GM23338 (cell line): ENCODE results near the gene ADGB. TPM values are rescaled to one million over a fixed set of nuclear protein-coding genes. Genes with fewer than 3 reads are reported as not detected.

Experiments used
- ATAC-seq: fragments of 200-7000 bp; cut with Tn5 transposase; 3 replicates; pipeline ENCODE4 v1.9.1; 2020
- DNase-seq: peaks from one replicate; pipeline ENCODE4 v3.0.0-alpha.2; 2015; ENCODE audit warnings: low spot score
- H2AFZ ChIP-seq: fragments of 200-600 bp; sonication (generic); 2 replicates; pipeline ENCODE4 v1.8.0; 2016; ENCODE audit warnings: antibody characterized with exemption, mild to moderate bottlenecking, moderate library complexity
- H3F3A ChIP-seq: fragments of 200-600 bp; sonication (generic); replicated peaks from 2 replicates; pipeline ENCODE4 v1.8.0; 2017; ENCODE audit warnings: antibody characterized with exemption, mixed run types, low read depth
- H3K27ac ChIP-seq: fragments of 200-600 bp; sonication (generic); 2 replicates; pipeline ENCODE4 v1.6.1; 2016; ENCODE audit warnings: low read depth
- H3K27me3 ChIP-seq: fragments of 200-600 bp; sonication (generic); 2 replicates; pipeline ENCODE4 v1.8.0; 2016; ENCODE audit warnings: mild to moderate bottlenecking, mixed run types, moderate library complexity; ENCODE audit not compliant: insufficient read depth
- H3K36me3 ChIP-seq: fragments of 200-600 bp; sonication (generic); 2 replicates; pipeline ENCODE4 v1.8.0; 2016; ENCODE audit warnings: mild to moderate bottlenecking; ENCODE audit not compliant: insufficient read depth
- H3K4me1 ChIP-seq: fragments of 200-600 bp; sonication (generic); 2 replicates; pipeline ENCODE4 v1.8.0; 2016; ENCODE audit warnings: mild to moderate bottlenecking, moderate library complexity; ENCODE audit not compliant: insufficient read depth
- H3K4me2 ChIP-seq: fragments of 200-600 bp; sonication (generic); 2 replicates; pipeline ENCODE4 v1.7.1; 2017; ENCODE audit warnings: mixed run types
- H3K4me3 ChIP-seq: fragments of 200-600 bp; sonication (generic); 2 replicates; pipeline ENCODE4 v1.6.1; 2016; ENCODE audit warnings: mixed run types
- H3K79me2 ChIP-seq: fragments of 200-600 bp; sonication (generic); replicated peaks from 2 replicates; pipeline ENCODE4 v1.8.0; 2017; ENCODE audit warnings: mild to moderate bottlenecking; ENCODE audit not compliant: insufficient read depth
- H3K9me2 ChIP-seq: fragments of 200-600 bp; sonication (generic); 2 replicates; pipeline ENCODE4 v1.8.0; 2017; ENCODE audit not compliant: insufficient read depth
- H4K20me1 ChIP-seq: fragments of 200-600 bp; sonication (generic); replicated peaks from 2 replicates; pipeline ENCODE4 v1.8.0; 2017; ENCODE audit warnings: mild to moderate bottlenecking; ENCODE audit not compliant: insufficient read depth
- H3K27ac Mint-ChIP-seq: 2 replicates; pipeline ENCODE4 v1.8.0; 2020; ENCODE audit warnings: inconsistent platforms, mild to moderate bottlenecking, moderate library complexity, mixed read lengths
- H3K27me3 Mint-ChIP-seq: 3 replicates; pipeline ENCODE4 v1.8.0; 2022; ENCODE audit warnings: low read depth, mild to moderate bottlenecking, moderate library complexity, mixed read lengths, inconsistent platforms; ENCODE audit not compliant: insufficient read depth, poor library complexity
- H3K36me3 Mint-ChIP-seq: 3 replicates; pipeline ENCODE4 v1.8.0; 2021; ENCODE audit warnings: low read depth, mild to moderate bottlenecking, inconsistent platforms, moderate library complexity, mixed read lengths
- H3K4me1 Mint-ChIP-seq: 3 replicates; pipeline ENCODE4 v1.8.0; 2020; ENCODE audit warnings: mild to moderate bottlenecking, inconsistent platforms, mixed read lengths
- H3K4me3 Mint-ChIP-seq: 3 replicates; pipeline ENCODE4 v1.8.0; 2021; ENCODE audit warnings: moderate library complexity, mild to moderate bottlenecking, inconsistent platforms, mixed read lengths
- H3K9me3 Mint-ChIP-seq: 3 replicates; pipeline ENCODE4 v1.8.0; 2020; ENCODE audit warnings: moderate library complexity, mild to moderate bottlenecking, inconsistent platforms, mixed read lengths
- EZH2 ChIP-seq: fragments of 200-600 bp; sonication (generic); IDR thresholded peaks from one replicate; pipeline ENCODE4 v1.8.0; 2017; ENCODE audit warnings: antibody characterized with exemption, mild to moderate bottlenecking, low read depth; ENCODE audit not compliant: unreplicated experiment
- JUNB ChIP-seq: IDR thresholded peaks from one replicate; pipeline ENCODE4 v1.6.1; 2016; ENCODE audit warnings: antibody characterized with exemption; ENCODE audit not compliant: unreplicated experiment
- STAT1 ChIP-seq: IDR thresholded peaks from one replicate; pipeline ENCODE4 v1.6.1; 2016; ENCODE audit warnings: antibody characterized with exemption; ENCODE audit not compliant: unreplicated experiment
- polyA plus RNA-seq: library from polyadenylated mRNA; unstranded; fragments of >200 nt; fragmentation: Nextera tagmentation; extraction: Ambion mirVana; gene quantifications from 2 replicates; pipeline ENCODE4 v1.2.1, GENCODE V29; 2016
- total RNA-seq: library from RNA; depleted of rRNA; stranded (reverse); fragments of >200 nt; shearing (Covaris generic); gene quantifications from 2 replicates; pipeline ENCODE4 v1.2.3, GENCODE V29; 2014
- TF ChIP-seq, protein P1 (sequence below): fragments of 250-450 bp; sonication (Bioruptor Pico); IDR thresholded peaks from 2 replicates; pipeline ENCODE4 v1.5.0; 2020; ENCODE audit warnings: mild to moderate bottlenecking, moderate library complexity
- TF ChIP-seq, protein P2 (sequence below), 2 experiments: fragments of 200-600 bp in 1 of 2; sonication (generic) in 1 of 2; conservative IDR thresholded peaks; 2 replicates each; pipeline versions ENCODE4 v1.5.1 to v1.6.1; 2016 to 2017; ENCODE audit warnings: antibody characterized with exemption in 2 of 2, low read depth in 2 of 2, mild to moderate bottlenecking in 2 of 2, moderate library complexity in 1 of 2

The ADGB gene
- total and polyA plus RNA-seq, 2 experiments from 2014 or later, result not detected

DNA sequence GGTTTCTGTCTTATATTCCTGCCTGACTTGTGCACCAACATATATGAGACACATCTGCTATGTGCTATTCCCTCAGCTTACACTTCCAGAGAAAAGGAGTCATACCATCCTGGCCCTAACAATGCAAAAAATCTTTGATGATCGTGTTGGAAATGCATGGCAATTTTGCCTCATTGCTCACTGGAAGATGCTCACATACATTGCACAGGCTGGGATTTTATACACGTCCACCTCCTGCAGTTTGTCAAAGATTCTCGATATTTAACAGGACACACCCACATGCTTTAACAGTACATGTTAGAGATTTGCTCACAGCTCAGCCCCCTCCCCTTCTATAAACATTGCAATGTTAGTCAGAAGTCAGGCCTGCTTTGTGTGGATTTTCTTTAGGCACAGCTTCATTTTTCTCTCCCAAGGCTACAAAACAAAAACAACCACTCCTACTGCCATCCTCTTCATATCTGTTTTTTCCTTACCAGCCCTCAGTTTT lies 66.1 kb downstream of the ADGB start (continued):
- TF ChIP-seq, protein P1, sequence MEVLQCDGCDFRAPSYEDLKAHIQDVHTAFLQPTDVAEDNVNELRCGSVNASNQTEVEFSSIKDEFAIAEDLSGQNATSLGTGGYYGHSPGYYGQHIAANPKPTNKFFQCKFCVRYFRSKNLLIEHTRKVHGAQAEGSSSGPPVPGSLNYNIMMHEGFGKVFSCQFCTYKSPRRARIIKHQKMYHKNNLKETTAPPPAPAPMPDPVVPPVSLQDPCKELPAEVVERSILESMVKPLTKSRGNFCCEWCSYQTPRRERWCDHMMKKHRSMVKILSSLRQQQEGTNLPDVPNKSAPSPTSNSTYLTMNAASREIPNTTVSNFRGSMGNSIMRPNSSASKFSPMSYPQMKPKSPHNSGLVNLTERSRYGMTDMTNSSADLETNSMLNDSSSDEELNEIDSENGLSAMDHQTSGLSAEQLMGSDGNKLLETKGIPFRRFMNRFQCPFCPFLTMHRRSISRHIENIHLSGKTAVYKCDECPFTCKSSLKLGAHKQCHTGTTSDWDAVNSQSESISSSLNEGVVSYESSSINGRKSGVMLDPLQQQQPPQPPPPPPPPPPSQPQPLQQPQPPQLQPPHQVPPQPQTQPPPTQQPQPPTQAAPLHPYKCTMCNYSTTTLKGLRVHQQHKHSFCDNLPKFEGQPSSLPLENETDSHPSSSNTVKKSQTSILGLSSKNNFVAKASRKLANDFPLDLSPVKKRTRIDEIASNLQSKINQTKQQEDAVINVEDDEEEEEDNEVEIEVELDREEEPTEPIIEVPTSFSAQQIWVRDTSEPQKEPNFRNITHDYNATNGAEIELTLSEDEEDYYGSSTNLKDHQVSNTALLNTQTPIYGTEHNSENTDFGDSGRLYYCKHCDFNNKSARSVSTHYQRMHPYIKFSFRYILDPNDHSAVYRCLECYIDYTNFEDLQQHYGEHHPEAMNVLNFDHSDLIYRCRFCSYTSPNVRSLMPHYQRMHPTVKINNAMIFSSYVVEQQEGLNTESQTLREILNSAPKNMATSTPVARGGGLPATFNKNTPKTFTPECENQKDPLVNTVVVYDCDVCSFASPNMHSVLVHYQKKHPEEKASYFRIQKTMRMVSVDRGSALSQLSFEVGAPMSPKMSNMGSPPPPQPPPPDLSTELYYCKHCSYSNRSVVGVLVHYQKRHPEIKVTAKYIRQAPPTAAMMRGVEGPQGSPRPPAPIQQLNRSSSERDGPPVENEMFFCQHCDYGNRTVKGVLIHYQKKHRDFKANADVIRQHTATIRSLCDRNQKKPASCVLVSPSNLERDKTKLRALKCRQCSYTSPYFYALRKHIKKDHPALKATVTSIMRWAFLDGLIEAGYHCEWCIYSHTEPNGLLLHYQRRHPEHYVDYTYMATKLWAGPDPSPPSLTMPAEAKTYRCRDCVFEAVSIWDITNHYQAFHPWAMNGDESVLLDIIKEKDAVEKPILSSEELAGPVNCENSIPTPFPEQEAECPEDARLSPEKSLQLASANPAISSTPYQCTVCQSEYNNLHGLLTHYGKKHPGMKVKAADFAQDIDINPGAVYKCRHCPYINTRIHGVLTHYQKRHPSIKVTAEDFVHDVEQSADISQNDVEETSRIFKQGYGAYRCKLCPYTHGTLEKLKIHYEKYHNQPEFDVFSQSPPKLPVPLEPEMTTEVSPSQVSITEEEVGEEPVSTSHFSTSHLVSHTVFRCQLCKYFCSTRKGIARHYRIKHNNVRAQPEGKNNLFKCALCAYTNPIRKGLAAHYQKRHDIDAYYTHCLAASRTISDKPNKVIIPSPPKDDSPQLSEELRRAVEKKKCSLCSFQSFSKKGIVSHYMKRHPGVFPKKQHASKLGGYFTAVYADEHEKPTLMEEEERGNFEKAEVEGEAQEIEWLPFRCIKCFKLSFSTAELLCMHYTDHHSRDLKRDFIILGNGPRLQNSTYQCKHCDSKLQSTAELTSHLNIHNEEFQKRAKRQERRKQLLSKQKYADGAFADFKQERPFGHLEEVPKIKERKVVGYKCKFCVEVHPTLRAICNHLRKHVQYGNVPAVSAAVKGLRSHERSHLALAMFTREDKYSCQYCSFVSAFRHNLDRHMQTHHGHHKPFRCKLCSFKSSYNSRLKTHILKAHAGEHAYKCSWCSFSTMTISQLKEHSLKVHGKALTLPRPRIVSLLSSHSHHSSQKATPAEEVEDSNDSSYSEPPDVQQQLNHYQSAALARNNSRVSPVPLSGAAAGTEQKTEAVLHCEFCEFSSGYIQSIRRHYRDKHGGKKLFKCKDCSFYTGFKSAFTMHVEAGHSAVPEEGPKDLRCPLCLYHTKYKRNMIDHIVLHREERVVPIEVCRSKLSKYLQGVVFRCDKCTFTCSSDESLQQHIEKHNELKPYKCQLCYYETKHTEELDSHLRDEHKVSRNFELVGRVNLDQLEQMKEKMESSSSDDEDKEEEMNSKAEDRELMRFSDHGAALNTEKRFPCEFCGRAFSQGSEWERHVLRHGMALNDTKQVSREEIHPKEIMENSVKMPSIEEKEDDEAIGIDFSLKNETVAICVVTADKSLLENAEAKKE, result no peak
- TF ChIP-seq JUNB (no peak), EZH2 (no peak)

DNA sequence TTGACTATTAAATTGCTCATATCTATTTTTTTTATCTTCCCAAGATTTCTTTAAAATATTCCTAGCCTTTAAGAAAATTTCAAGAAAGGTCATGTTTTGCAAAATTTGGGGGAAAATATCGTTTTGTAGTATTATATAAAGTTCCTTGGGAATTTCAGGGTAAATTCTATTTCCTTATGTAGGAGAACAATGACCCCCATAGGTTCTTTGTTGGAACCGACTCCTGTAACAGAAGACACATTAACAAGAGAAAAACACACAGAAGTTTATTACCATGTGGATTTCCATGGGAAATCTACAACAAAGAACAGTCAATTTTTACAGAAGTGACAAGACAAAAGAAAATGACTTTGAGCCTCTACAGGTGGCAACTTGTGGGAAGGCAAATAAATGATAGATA lies 68.1 kb downstream of the ADGB start:
- no peaks in the 10 kb centered on the region for H3F3A ChIP-seq
- Mint-ChIP-seq H3K36me3 (no peaks in the 10 kb centered on the region), H3K27ac (no peak overlapping the region), H3K9me3 (peaks cover 3% of the 10 kb centered on the region; the same call in 1 of the 3 replicates), H3K4me1 (peaks cover 6% of the 10 kb centered on the region), H3K27me3 (no peaks in the 10 kb centered on the region), H3K4me3 (no peak overlapping the region)
- no peaks in the 10 kb centered on the region for H3K9me2 ChIP-seq
- DNase-seq (peak; percentile 14), ATAC-seq (peak; percentile 42)
- H3K4me1 ChIP-seq, result 0 out of 2 replicates have a peak, but pooled peaks cover 9% of the 10 kb centered on the region
- H3K36me3 ChIP-seq, result no peaks in the 10 kb centered on the region
- no peak overlapping the region for H3K4me3 ChIP-seq
- H4K20me1 ChIP-seq, result no peaks in the 10 kb centered on the region
- TF ChIP-seq STAT1, result no peak
- TF ChIP-seq, protein P2, sequence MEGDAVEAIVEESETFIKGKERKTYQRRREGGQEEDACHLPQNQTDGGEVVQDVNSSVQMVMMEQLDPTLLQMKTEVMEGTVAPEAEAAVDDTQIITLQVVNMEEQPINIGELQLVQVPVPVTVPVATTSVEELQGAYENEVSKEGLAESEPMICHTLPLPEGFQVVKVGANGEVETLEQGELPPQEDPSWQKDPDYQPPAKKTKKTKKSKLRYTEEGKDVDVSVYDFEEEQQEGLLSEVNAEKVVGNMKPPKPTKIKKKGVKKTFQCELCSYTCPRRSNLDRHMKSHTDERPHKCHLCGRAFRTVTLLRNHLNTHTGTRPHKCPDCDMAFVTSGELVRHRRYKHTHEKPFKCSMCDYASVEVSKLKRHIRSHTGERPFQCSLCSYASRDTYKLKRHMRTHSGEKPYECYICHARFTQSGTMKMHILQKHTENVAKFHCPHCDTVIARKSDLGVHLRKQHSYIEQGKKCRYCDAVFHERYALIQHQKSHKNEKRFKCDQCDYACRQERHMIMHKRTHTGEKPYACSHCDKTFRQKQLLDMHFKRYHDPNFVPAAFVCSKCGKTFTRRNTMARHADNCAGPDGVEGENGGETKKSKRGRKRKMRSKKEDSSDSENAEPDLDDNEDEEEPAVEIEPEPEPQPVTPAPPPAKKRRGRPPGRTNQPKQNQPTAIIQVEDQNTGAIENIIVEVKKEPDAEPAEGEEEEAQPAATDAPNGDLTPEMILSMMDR (conservative IDR thresholded peaks at IDR 0.05; ENCODE audit: low read depth in 2 of 2), result peak in 1 of 2 experiments; percentile 14; a peak in 1 of 4 replicates
- no peaks in the 10 kb centered on the region for H3K79me2 ChIP-seq
- H3K27me3 ChIP-seq, result no peaks in the 10 kb centered on the region
- no peak overlapping the region; the same call in 1 of the 2 replicates for H3K4me2 ChIP-seq
- no peak overlapping the region for H3K27ac ChIP-seq
- H2AFZ ChIP-seq, result no peak overlapping the region
